Cardiac fibroblast (primary cell): Measurements from ENCODE around the gene USP34.

Experiments used
- DNase-seq, 2 donors: peaks; one replicate each; pipeline versions ENCODE4 v3.0.0 to v3.0.0-alpha.2; 2010; ENCODE audit warnings: low read depth in 2 of 2
- H3K4me3 ChIP-seq, 2 donors: replicated peaks in 1 of 2; 1 replicate in 1 of 2; 2 replicates in 1 of 2; pipeline ENCODE4 v1.5.1; 2011; ENCODE audit warnings: low read depth in 2 of 2, low read length in 2 of 2, mild to moderate bottlenecking in 2 of 2, moderate library complexity in 1 of 2
- TF ChIP-seq, protein P1 (sequence below): IDR thresholded peaks from one replicate; pipeline ENCODE4 v1.5.1; 2011; ENCODE audit warnings: low read depth, mild to moderate bottlenecking, low read length, inconsistent platforms

USP34 gene

DNA sequence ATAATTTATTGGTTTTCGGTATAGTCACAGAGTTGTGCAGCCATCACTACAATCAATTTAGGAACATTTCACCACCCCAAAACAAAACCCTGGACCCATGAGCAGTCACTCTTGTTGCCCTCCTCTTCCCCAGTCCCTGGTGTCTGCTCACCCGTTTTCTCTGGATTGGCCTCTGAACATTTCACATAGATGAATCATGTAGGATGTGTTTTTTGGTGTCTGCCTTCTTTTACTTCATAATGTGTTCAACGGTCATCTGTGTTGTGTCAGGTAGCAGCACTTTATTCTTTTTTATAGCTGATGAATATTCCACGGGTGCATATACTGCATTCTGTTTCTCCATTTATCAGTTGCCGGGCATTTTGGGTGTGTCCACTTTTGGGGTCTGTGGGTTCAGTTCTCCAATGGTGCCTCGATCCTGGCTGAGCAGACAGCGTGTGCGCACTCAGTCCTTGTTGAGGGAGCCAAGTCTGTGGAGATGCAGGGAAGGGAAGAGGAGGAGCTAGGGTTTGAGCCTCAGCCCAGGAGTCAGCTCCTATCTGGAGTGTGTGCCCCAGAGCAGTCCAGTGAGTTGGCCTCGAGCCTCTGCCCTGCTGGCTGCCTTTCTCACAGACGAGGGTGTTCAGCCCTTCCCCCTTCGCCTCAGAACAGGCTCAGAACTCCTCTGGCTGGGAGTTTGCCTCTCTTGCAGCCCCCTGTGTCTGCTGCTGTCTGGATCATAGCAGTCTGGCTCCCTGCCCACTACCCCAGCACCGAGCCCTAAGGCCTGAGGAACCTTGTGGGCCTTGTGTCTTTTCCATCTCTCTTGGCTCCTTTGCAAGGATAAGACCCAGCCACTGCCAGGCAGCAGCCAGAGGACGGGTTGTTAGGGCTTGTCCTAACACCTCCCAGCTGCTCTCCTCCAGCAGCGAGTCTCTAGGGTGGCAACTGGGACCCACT, 290.9 kb downstream of the USP34 start:
- TF ChIP-seq, protein P1, sequence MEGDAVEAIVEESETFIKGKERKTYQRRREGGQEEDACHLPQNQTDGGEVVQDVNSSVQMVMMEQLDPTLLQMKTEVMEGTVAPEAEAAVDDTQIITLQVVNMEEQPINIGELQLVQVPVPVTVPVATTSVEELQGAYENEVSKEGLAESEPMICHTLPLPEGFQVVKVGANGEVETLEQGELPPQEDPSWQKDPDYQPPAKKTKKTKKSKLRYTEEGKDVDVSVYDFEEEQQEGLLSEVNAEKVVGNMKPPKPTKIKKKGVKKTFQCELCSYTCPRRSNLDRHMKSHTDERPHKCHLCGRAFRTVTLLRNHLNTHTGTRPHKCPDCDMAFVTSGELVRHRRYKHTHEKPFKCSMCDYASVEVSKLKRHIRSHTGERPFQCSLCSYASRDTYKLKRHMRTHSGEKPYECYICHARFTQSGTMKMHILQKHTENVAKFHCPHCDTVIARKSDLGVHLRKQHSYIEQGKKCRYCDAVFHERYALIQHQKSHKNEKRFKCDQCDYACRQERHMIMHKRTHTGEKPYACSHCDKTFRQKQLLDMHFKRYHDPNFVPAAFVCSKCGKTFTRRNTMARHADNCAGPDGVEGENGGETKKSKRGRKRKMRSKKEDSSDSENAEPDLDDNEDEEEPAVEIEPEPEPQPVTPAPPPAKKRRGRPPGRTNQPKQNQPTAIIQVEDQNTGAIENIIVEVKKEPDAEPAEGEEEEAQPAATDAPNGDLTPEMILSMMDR, result no peak
- DNase-seq, result peak; percentile 84 to 95
- H3K4me3 ChIP-seq, result peak overlapping the region in 1 of 2 donors; percentile 36

GRCh38 chr2:61178603-61179545, 292.0 kb downstream of the USP34 start:
- peak overlapping the region in 1 of 2 donors; percentile 63 for H3K4me3 ChIP-seq
- TF ChIP-seq, protein P1, result no peak
- DNase-seq, result peak; percentile 16 to 63

DNA sequence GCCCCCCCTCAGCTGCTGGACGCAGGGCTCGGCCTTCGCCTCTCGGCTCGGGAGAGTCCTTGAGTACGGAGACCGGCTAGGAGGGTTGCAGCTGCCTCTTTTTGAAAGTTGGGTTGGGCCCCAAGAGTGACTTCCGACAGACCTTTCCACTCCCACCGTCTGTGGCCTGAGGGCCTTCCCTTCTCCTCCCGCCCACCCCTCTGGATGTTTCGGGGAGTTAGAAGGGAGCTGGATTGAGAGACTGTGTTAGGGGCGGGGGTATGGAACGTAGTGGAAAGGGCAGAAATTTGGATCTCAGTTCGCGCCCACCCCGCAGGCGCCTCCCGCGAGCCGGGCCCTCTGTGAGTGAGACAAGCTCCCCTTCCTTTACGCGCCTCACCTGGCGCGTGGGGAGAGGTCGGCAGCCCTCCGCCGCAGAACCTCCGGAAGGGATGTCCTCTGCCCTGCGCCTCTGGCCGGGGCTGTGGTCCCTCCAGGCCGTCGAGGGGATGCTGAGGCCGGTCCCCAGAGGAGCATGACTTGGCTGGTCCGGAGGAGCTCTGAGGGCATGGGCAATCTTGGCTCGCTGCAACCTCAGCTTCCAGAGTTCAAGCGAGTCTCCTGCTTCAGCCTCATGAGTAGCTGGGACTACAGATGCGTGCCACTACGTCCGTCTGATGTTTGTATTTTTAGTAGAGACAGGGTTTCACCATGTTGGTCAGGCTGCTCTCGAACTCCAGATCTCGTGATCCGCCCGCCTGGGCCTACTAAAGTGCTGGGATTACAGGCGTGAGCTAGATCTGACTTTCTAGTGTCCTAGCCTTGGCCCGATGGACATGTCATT, 292.9 kb downstream of the USP34 start:
- H3K4me3 ChIP-seq, result peak overlapping the region; percentile 51 to 63
- TF ChIP-seq, protein P1, result no peak
- peak; percentile 35 to 44 for DNase-seq

DNA sequence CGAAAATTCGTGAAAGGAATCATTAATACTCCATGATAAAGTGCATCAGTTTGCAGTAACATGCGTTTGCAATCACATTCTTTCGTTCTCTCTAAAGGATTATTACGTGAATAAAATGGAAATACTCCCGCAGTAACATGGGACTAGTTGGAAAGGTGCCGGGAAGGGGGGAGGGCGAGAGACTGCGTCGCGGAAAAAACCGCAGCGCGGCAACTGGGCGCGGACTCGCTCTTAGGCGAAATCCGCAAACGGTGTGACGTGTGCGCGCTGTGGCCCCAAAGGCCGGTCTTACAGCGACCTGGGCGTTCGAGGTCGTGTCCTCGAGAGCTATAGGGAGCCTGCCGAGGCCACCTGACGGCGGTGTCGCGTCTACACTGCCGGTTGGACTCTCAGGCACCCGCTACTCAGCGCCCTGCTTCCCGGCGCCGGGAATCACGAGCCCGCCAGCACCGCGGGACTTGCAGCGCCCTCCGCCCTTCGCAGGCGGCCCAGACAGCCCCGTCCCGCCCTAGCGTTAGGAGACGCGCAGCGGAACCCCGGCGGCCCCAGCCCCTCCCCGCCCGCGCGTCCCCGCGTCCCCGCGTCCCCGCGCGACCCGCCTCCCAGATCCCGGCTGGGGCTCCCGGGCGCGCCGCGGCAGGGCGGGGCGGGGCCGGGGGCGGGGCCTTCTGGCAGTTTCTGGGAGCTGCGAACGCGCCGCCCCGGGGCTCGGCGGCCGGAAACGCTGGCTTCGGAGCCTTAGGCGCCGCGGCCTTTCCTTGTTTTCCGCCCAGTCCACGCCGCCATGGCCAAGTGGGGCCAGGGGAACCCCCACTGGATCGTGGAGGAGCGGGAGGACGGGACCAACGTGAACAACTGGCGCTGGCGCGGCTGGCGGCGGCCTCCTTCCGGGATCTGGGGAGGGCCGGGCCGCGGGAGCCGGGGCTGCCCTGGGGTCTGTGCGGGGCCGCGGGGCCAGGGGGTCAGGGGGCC, 293.8 kb downstream of the USP34 start:
- peak; percentile 92 to 97 for DNase-seq
- H3K4me3 ChIP-seq, result peak overlapping the region; percentile 73 to 75
- TF ChIP-seq, protein P1, result no peak

DNA sequence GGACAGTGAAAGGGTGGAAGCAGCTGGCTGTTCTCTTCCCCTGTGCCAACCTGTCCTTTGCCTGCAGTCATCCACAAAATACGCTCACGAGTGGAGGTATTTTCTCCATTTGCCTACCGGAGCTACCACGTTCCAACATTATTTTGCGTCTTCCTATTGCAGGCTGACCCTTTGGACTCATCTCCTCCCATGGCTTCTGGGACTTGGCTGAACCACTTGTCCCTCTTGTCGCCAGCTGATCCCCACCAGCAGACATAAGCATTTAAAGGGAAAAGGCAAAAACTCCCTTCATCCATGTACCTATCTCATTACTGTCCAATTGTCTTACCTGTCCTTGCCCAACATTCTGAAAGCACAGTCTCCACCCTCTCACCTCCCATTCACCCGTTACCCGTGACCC, 295.9 kb downstream of the USP34 start:
- TF ChIP-seq, protein P1, result no peak

More for the DNA sequence above, 295.9 kb downstream of the USP34 start:
- no peak overlapping the region for H3K4me3 ChIP-seq
- DNase-seq, result no peak
